NCI-H2227 (cell line): ENCODE data around the gene C2orf76.
"Not testable (repeated sequence)": the region's sequence is repeated elsewhere in the genome, so short reads cannot be mapped to it uniquely, and the experiment has no call there.

Source experiments
- DNase-seq: peaks from one replicate; lab custom pipeline; 2025; ENCODE audit not compliant: unreplicated experiment; lab: John Stamatoyannopoulos, UW

Gene C2orf76

GRCh38 chr2:119366649-119367471 lies at the start of gene C2orf76, which contains the start of gene DBI:
TSS of gene C2orf76 (minus strand) at chr2:119366834. CDS start at chr2:119339959, 26,875 bp downstream.
TSS of gene DBI (plus strand) at chr2:119366977. CDS start at chr2:119367052, 75 bp downstream.
- peak; percentile 96 for DNase-seq

GRCh38 chr2:119415630-119416029 lies 49.0 kb upstream of the C2orf76 start:
- no peak for DNase-seq

GRCh38 chr2:119414894-119415293 lies 48.3 kb upstream of the C2orf76 start:
- no peak for DNase-seq

- no peak for DNase-seq
These were observed 42.9 kb upstream of the C2orf76 start for GRCh38 chr2:119409506-119409905.

- DNase-seq, result no peak
These were observed 41.6 kb upstream of the C2orf76 start for GRCh38 chr2:119408221-119408619.

- DNase-seq, result peak; percentile 54
These were observed 41.0 kb upstream of the C2orf76 start for GRCh38 chr2:119407430-119408220.

GRCh38 chr2:119405151-119405550 lies 38.5 kb upstream of the C2orf76 start:
- DNase-seq, result no peak

- DNase-seq, result not testable (repeated sequence)
These were observed 37.0 kb upstream of the C2orf76 start for GRCh38 chr2:119403618-119404017.

GRCh38 chr2:119402645-119403560 lies 36.3 kb upstream of the C2orf76 start:
- DNase-seq, result no peak

GRCh38 chr2:119402106-119402505 lies 35.5 kb upstream of the C2orf76 start:
- DNase-seq, result no peak

GRCh38 chr2:119397196-119397595 lies 30.6 kb upstream of the C2orf76 start:
- no peak for DNase-seq

GRCh38 chr2:119393971-119394748 lies 27.5 kb upstream of the C2orf76 start:
- DNase-seq, result no peak

GRCh38 chr2:119389615-119390306 lies 23.1 kb upstream of the C2orf76 start:
- DNase-seq, result no peak

GRCh38 chr2:119387381-119388129 lies 20.9 kb upstream of the C2orf76 start:
- no peak for DNase-seq

GRCh38 chr2:119385466-119385865 lies 18.8 kb upstream of the C2orf76 start:
- DNase-seq, result no peak

- DNase-seq, result no peak
These were observed 18.3 kb upstream of the C2orf76 start for GRCh38 chr2:119384971-119385370.

- no peak for DNase-seq
These were observed 16.9 kb upstream of the C2orf76 start for GRCh38 chr2:119383410-119384140.

GRCh38 chr2:119378566-119378965 lies 11.9 kb upstream of the C2orf76 start:
- no peak for DNase-seq
